ENCODE results near the gene KREMEN1.
A peak's percentile ranks its signal among the peaks of the same experiment; 100 is the strongest.
"Not testable (repeated sequence)": the region's sequence is repeated elsewhere in the genome, so short reads cannot be mapped to it uniquely, and the experiment has no call there.

KREMEN1 gene

DNA sequence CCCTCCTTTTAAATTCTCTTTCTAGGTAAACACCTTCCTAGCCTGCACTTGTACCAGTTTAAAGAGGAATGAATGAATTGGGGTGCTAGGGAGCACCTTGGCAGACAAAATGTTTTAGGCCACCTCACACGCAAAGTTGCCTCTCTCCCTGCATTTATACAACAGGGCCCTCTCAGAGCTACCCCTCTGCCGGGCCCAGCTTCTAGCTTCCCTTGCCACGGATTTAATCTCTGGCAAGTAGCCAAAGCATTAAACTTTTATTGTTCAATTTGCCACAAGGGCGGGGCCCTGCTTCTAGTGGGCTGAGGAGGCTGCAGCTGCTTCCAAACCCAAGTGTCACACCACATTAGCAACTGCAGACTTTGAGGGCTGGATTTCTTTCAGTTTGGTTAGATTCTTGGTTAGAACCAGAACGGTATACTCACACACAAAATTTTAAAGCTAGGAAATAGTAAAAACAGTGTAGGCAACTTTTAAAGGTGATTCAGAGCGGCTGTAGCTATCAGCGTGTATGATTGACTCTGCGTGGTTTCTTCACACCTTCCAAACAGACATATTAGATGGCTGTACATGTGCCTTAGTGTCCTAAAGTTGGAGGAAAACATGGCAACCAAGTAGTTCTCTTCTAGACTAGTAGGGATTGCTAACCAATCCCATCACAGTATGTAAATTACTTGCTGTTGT, 6.5 kb downstream of the KREMEN1 start:
- DNase-seq: peak; percentile 67

DNA sequence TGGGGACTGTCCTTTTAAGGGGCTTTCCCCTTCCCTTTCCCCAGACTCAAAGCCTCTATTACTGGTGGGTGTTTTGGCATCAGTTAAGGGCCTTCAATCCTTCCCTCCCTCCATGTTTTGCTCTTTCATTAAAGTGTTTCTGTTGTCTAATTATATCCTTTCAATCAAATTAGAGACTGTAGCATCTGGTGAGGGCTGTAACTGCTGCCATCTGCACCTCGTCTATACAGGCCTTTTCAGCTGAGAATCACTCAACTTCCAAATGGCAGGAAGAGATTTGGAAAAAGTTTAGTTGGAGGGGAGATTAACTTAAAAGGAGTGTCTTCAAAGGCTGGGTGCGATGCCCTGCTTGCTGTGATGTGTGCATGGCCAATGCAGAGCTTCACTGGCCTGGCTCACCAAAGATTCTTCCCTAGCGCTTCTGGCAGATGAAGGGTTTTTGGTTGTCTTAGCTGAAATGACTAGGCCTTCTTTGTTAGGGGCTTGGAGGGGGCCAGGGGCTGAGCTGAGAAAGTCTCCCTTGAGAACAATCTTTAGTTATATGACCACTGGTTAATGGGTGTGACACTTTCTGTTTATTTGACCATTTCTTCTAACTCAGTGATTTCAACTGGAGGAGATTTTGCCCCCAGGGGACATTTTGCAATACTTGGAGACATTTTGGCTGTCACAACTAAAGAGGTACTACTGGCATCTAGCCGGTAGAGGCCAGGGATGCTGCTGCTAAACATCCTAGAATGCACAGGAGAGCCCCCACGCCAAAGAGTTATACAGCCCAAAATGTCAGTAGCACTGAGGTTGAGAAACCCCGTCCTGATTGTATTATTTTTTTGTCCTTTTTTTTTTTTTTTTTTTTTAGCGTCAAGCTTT, 7.5 kb downstream of the KREMEN1 start:
- no peak for DNase-seq

DNA sequence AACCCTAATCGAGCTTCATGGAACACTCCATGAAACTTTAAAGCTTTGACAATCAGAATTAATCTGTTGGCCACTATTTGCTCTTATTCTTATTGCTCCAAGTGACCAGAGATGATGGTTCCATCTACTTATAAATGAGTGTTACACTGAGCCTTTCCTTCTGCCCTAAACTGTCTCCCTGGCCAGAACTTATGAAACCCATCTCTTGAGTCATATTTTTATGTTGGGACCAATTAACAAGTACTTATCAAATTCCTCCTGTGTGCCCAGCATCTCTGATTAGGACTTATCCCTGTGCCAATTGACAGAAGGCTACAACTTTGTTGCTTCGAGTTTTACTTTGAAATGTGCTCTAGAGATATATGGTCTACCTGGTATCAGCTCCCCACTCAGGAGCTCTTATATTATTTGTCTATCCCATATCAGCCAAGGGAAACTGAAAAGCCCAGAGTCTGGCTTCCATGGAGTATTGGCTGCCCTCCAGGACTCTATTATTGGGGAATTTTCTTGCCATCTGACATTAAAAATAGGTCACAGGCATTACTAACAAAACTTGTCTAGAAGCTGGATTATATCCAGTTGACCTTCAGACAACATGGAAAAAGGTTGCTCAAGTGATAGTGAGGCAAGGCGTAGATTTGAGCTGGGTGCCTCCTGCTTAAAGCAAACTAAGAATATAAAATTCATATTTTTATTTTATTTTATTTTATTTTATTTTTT, 8.8 kb downstream of the KREMEN1 start:
- no peak for DNase-seq

DNA sequence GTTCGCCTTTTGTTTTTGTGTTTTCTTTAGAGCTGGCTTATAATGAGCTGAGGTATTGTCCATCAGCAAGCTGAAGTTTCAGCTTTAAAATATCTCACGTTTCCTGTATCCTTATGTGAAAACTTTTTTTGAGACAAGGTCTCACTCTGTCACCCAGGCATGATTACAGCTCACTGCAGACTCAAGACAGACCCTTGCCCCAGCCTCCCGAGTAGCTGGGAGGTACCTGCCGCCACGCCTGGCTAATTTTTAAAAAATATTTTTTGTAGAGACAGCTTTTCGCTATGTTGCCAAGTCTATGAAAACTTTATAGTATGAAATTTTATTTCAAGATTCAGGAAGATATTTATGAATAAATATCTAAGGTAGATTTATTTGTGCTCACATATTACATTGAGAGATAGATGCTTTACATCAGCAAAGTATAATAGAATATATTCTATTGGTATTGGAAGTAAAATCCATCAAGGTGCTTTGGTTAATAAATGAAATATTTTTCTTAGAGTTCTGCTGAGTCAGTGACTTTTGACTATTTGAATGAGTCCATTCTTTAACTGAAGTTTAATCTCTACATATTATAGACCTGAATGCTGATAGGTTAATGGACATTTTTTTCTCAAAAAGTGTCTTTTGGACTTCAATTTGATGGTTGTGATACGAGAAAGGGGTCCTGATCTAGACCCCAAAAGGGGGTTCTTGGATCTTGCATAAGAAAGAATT, 10.2 kb downstream of the KREMEN1 start:
- DNase-seq: no peak

DNA sequence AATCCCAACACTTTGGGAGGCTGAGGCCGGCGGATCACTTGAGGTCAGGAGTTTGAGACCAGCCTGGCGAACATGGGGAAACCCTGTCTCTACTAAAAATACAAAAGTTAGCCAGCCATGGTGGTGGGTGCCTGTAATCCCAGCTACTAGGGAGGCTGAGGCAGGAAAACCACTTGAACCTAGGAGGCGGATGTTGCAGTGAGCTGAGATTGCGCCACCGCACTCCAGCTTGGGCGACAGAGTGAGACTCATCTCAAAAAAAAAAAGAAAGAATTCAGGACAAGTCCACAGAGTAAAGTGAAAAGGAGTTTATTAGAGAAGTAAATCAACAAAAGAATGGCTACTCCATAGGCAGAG, 10.7 kb downstream of the KREMEN1 start:
- not testable (repeated sequence) for DNase-seq

DNA sequence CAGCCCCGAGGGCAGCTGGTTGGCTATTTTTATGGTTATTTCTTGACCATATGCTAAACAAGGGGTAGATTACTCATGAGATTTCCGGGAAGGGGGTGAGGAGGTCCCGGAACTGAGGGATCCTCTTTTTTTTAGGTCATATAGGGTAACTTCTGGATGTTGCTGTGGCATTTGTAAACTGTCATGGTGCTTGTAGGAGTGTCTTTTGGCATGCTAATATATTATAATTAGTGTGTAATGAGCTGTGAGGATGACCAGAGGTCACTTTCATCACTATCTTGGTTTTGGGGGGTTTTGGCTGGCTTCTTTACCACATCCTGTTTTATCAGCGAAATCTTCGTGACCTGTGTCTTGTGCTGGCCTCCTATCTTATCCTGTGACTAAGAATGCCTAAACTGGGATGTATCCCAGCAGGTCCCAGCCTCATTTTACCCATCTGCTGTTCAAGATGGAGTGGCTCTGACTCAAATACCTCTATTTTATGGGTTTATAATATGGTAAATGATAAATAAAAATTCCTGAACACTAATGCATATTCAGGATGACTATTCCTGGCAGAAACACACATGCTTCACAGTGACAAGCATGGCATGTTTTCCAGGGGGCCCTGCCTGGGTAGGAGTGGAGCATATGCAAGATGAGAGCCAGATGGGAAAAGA, 11.2 kb downstream of the KREMEN1 start:
- DNase-seq: peak; percentile 57

DNA sequence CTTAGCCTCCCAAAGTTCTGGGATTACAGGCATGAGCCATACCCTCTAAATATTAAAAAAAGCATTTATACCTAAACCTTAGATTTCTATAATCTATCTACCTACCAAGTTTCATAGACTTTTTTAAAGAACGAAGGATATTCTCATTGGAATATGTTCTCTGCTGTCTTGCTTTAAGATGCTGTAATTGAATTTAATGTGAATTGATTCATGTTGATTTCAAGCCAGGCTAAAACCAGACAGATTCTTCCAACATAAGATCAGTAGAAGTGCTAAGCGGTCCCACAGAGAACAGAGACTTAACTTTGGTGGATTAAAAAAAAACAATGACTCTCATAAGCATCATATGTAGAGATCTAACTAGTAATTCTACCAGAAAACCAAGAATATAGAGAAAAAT, 14.2 kb downstream of the KREMEN1 start:
- no peak for DNase-seq

DNA sequence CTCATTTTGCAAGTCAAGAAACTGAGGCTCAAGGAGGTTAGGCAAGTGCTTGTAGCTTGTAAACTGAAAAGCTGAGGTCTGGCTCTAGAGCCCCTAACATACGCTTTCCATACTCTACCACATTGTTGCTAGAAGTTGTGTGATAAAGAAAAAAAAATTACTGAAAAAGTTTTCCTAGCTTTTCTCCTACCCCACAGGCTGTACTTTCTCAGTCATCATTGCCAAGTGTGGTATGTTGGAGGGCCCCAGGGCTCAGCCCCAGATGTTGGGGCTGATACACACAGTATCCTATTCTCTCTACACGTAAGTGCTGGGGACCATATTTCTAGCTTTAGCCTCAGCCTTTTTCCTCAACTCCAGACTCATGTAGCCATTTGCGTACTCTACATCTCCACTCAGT, 16.0 kb downstream of the KREMEN1 start:
- no peak for DNase-seq

DNA sequence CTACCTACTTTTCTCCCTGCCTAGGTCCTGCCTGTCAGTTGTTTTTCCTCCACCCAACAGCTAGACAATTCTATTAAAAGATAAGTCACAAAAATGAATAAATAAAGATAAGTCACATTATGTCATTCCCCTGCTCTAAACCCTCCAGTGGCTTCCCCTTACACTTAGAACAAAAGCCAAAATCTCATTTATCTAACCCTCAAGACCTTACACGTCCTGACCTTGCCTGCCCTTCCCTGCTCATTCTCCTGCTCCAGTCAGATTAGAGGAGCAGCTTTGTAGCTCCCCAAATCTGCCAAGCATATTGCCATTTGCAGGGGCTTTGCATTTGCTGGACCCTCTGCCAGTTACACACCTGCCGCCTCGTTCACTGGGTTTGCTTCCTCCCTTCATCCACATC, 16.7 kb downstream of the KREMEN1 start:
- DNase-seq: peak; percentile 23

DNA sequence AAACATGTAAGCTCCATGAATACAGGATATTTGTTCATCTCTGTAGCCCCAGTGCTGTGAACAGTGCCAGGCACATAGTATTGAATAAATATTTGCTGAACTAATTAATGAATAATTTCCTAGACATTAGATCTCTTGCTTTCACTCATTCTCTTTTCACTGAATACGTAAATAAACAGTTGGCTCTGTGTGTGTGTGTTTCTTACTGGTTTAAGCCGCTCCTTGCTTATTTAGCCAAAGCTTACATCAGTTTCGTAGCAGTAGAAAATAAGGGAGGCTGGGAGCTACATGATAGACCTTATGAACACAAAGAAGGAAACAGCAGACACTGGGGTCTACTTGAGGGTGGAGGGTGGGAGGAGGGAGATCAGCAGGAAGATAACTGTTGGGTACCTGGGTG, 17.2 kb downstream of the KREMEN1 start:
- no peak for DNase-seq

DNA sequence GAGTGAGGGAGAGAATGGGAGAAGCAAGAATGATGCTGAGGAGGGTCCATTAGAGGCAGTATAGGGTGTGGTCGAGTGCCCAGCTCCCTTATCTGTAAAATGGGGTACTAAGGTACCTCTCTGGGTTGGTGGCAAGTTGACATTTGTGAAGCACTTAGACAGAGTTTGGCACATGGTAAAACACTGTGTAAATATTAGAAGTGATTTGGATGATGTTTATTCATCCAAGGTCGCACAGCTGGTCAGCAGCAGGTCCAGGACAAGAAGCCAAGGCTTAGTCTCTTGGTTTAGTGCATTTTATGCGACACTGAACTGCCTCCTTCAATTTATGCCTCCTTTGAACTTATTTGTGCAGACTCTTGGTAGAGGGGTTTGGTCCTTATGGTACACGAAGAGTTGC, 19.4 kb downstream of the KREMEN1 start:
- no peak for DNase-seq

DNA sequence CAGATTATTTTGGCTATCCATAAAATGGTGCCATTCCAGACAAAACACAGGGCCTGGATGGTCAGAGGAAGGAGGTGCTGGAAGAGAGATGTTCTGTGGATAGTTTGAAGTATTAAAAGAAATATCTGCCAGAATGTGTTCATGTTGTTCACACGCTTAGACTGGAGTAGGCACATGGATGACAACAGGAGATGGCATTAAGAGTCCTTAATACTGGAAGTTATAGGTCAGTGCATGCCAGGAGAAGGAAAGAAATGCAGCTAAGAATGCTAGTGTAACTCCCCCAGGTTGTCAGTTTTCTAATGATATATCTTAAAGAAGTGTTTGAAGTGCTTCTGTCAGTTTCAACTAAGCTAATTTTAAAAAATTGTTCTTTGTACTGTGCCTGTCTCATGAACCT, 20.2 kb downstream of the KREMEN1 start:
- DNase-seq: no peak

DNA sequence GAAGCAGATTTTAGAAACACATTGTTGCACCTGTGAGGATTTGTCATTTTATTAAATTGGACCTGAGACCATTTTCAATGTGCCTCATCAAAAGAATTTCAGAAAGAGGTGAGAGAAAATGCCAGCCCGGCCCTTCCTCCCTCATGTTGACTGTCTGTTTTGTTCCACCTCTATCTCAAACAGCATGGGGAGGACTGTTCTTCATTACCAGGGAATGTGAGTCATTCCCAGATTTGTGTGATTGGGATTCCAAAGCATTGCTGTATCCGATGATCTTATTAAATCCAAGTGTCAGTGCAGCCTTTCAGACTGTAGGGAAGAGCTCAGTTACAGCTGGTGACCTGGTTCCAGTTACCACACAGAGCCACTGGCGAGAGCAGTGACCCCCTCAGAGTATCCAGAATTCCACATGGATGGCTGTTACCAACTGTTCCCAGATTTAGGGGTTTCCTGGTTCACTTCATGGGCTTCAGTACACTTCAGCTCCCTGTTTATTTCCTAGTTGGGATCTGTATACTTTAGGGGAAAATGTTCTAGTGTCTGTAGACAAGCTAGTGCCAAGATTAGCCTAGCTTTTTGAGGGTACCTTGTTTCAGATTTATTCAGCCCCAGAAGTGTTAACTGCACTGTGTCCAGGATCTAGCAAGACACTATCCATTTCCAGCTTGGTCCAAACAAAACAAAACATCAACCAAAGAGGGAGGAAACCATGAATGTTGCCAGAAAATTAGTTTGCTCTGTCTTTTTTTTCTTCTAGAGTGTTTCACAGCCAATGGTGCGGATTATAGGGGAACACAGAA, 20.9 kb downstream of the KREMEN1 start:
- no peak for DNase-seq

DNA sequence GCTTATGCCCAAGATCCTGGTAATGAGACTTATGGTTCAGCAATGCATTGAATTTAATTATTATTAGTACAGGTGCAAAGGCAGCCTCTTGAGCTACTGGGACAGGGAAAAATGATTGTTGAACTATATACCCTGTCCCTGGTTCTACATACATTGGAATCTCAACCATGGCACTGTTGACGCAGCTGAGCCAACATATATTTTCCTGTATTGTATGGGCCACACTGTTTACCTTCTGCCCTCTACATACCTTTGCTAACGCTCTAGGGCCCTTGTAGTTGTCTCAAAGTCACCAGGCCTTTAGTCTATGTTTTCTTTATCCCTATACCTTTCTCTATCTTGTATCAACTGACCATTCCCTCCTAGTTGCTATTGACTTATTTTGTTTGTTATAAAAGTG, 22.6 kb downstream of the KREMEN1 start:
- DNase-seq: no peak

DNA sequence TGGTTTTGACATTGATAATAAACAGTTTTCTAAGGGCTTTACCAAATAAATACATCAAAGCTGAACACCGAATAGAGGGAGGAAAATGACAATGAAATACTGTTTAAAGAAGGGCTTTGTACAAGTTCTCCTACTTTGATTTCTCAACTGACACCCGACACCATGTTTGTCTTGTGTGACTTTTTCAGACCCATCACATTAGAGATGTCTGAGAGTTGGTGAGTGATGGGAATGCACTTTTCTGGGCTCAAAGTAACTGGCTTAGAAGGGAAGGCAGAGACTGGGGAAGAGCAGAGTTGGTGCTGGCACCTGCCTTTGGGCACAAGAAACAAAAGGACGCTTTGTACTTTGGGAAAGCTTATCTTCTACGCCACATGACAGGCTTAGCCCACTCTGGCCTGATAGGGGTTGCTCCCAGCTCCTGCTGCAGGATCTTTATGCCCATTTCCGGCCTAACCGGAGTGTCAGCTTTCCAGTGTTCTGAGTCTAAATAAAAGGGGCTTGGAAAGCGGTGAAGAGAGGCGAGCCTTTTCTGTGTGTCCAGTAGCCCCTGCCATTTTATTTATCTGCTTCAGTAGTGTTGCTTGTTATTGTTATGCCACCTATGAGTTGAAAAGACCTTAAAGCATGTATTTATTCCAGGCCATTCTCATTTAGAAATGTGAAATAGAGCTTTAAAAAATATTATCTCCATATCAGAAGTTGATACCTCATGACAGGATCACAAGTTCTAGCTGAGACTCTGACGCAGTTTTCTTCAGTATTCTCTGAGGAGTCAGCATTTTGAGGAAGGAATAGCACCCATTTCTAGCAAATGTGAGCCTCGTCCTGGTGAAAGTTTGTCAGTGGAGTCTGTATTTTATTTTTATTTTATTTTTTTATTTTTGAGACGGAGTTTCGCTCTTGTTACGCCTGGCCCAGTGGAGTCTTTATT, 24.2 kb downstream of the KREMEN1 start:
- peak; percentile 90 for DNase-seq

DNA sequence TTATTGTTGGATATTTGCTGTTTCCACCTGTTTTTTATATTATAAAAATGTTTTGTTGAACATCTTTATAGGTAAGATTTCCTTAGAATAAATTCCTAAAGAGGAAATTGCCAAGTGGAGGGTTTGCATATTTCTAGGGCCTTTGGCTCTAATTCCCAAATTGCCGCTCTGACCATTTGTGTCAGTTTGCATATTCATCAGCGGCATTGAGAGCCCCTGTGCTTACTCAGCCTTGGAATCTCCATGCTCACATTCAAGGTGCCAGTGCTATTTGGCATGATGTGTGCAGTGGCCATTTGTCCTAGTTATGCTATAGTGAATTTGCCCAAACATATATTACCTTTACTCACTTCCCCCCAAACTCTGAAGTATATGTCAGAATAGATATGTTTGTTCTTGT, 25.5 kb downstream of the KREMEN1 start:
- DNase-seq: no peak

DNA sequence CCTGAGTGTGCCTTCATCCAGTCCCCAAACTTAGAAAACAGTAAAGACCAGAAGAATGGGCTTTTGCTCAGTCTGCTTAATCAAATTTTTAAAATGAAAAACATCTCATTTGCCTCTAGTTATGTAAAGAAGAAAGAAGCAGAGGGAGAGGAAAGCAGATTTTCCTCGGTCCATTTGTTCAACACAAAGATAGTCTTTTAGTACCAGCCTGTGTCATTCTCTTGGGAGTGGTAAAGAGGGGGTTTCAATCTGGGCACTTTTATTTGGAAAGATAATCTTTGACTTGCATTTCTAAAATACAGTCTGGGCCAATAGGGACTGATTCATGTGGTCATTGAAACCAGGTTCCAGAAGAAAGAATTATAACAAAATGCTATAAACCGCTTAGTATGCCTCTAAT, 29.5 kb downstream of the KREMEN1 start:
- DNase-seq: no peak

DNA sequence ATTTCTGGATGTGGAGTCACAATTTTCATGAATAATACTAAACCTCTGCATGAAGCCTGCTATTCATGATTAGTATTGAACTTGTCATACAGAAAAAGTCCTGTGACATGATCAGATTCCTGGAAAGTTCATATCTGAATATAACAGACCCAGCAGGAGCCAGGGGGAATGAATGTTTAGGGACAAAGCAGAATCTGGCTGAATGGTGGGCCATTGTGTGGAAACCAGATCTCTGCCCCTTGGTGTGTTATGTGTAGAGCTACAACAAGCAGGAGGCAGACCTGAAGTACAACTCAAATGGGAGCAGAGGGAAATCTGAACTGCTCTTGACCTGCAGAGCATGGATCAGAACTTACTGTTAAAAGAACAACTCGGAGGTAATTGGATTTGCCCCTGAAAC, 30.3 kb downstream of the KREMEN1 start:
- DNase-seq: peak; percentile 27

DNA sequence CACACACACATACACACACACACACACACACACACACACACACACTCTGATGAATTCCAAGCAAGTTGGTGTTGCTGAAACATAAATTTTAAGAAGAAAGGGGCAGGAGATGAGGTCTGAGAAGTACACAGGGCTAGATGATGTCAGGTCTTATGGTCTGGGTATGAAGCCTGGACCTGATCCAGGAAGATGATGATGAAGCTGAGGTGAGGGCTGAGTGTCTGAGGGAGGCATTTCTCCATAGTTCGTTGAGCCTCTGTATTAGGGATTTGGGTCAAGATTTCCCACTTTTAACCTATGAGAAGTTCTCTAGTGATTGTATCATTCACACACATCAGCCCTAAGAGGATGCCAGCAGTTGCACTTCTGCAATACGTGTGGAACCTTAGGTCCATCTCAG, 32.6 kb downstream of the KREMEN1 start:
- DNase-seq: no peak

DNA sequence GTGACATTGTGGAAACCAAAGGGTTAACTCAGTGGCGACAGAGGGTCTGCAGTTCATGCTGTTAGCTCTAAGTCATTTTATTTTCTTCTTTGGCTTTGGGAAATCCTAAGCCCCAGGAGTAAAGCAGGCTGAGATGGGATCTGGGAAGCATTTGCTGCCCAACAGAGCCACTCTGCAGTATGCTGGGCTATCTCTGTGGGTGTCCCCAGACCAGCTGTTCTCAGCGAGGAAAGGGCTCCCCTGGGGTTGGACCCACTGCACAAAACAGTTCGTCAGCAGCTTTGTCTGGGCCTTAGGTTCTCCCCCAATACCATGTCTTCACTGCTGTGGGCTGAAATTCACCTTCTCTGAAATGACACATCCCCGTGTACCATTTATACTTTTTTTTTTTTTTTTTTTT, 34.0 kb downstream of the KREMEN1 start:
- DNase-seq: no peak

DNA sequence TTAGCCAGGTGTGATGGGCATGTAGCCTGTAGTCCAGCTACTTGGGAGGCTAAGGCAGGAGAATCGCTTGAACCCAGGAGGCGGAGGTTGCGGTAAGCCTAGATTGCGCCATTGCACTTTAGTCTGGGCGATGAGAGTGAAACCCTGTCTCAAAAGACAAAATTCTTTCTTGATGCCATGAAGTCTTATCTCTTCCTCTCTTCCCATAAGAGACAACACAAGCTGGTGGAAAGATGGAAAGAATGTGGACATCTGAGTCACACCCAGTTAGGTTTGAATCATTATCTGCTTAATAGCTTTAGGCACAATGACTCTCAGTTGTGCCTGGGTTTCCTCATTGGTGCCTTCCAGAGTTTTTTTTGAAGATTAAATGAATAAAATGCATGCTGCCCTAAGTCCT, 35.3 kb downstream of the KREMEN1 start:
- DNase-seq: no peak
